SK-N-SH (cell line): ENCODE data around the gene PASK. TPM values are rescaled to one million over a fixed set of nuclear protein-coding genes. Genes with fewer than 3 reads are reported as not detected.

ENCODE experiments used
- CTCF ChIA-PET: fragments of 300-600, 350-600 bp; formaldehyde crosslinking; extraction: SDS; loops from one replicate; lab custom pipeline; 2021; lab: Yijun Ruan, JAX
- POLR2A ChIA-PET: fragments of 350-600 bp; sonication (Branson Sonifier 250); formaldehyde crosslinking; extraction: SDS; loops from one replicate; lab custom pipeline; 2020; ENCODE audit warnings: antibody characterized with exemption, inconsistent platforms; lab: Yijun Ruan, JAX
- DNase-seq: peaks from one replicate; pipeline ENCODE4 v3.0.0; 2012
- H2AFZ ChIP-seq: fragments of 200-600 bp; sonication (generic); 2 replicates; pipeline ENCODE4 v1.8.1; 2016; ENCODE audit warnings: antibody characterized with exemption, mild to moderate bottlenecking, low read depth
- H3F3A ChIP-seq: fragments of 200-600 bp; sonication (generic); replicated peaks from 2 replicates; pipeline ENCODE3; 2016; ENCODE audit warnings: antibody characterized with exemption, mild to moderate bottlenecking; ENCODE audit not compliant: insufficient read depth
- H3K27ac ChIP-seq, 2 experiments: fragments of 200-500 bp in 1 of 2; fragments of 200-600 bp in 1 of 2; sonication (Bioruptor generic) in 1 of 2; sonication (generic), shearing (Covaris generic) in 1 of 2; 2 replicates each; pipeline versions ENCODE4 v1.5.1 to v1.6.1; 2014 to 2016; ENCODE audit warnings: low read depth in 2 of 2, inconsistent platforms in 1 of 2, low read length in 1 of 2, mild to moderate bottlenecking in 1 of 2, mixed read lengths in 1 of 2
- H3K27me3 ChIP-seq: fragments of 200-600 bp; sonication (generic), shearing (Covaris generic); 2 replicates; pipeline ENCODE4 v1.6.1; 2016; ENCODE audit warnings: mixed run types; ENCODE audit not compliant: insufficient read depth
- H3K36me3 ChIP-seq, 2 experiments: fragments of 200-500 bp in 1 of 2; fragments of 200-600 bp in 1 of 2; sonication (Bioruptor generic) in 1 of 2; sonication (generic) in 1 of 2; replicated peaks in 1 of 2; 2 replicates each; pipeline versions ENCODE3 to v1.5.1; 2014 to 2016; ENCODE audit warnings: low read length in 1 of 2, mild to moderate bottlenecking in 1 of 2; ENCODE audit not compliant: insufficient read depth in 2 of 2, control insufficient read depth in 1 of 2
- H3K4me1 ChIP-seq, 2 experiments: fragments of 200-500 bp in 1 of 2; fragments of 200-600 bp in 1 of 2; sonication (Bioruptor generic) in 1 of 2; sonication (generic), shearing (Covaris generic) in 1 of 2; 2 replicates each; pipeline versions ENCODE4 v1.5.1 to v1.6.1; 2014 to 2016; ENCODE audit warnings: low read depth in 1 of 2, low read length in 1 of 2, mixed run types in 1 of 2; ENCODE audit not compliant: insufficient read depth in 2 of 2, control insufficient read depth in 1 of 2
- H3K4me2 ChIP-seq: fragments of 200-600 bp; sonication (generic), shearing (Covaris generic); 2 replicates; pipeline ENCODE4 v1.6.1; 2017; ENCODE audit warnings: mixed run types
- H3K4me3 ChIP-seq, 2 experiments: fragments of 200-500 bp in 1 of 2; fragments of 200-600 bp in 1 of 2; sonication (Bioruptor generic) in 1 of 2; sonication (generic), shearing (Covaris generic) in 1 of 2; 2 replicates each; pipeline versions ENCODE4 v1.5.1 to v1.8.1; 2014 to 2016; ENCODE audit warnings: low read depth in 2 of 2, inconsistent platforms in 1 of 2, low read length in 1 of 2, mild to moderate bottlenecking in 1 of 2, mixed read lengths in 1 of 2, moderate library complexity in 1 of 2
- H3K79me2 ChIP-seq: fragments of 200-600 bp; sonication (generic); 2 replicates; pipeline ENCODE4 v1.8.1; 2017; ENCODE audit warnings: mild to moderate bottlenecking; ENCODE audit not compliant: insufficient read depth
- H3K9ac ChIP-seq: fragments of 200-600 bp; sonication (generic); 2 replicates; pipeline ENCODE4 v1.6.1; 2017; ENCODE audit warnings: mixed run types
- H3K9me2 ChIP-seq: fragments of 200-600 bp; sonication (generic); 2 replicates; pipeline ENCODE4 v1.6.1; 2017; ENCODE audit warnings: mixed run types
- H3K9me3 ChIP-seq: fragments of 200-600 bp; sonication (generic); 2 replicates; pipeline ENCODE4 v1.6.1; 2017; ENCODE audit warnings: mixed run types, mild to moderate bottlenecking, moderate library complexity
- H4K20me1 ChIP-seq: fragments of 200-600 bp; sonication (generic); 2 replicates; pipeline ENCODE4 v1.6.1; 2017; ENCODE audit warnings: mild to moderate bottlenecking, mixed run types; ENCODE audit not compliant: insufficient read depth
- ELF1 ChIP-seq: IDR thresholded peaks from 2 replicates; pipeline ENCODE4 v1.4.0; 2012
- FOSL2 ChIP-seq: IDR thresholded peaks from 2 replicates; pipeline ENCODE4 v1.4.0; 2012; ENCODE audit warnings: low read depth, mild to moderate bottlenecking, moderate library complexity, borderline replicate concordance
- FOXM1 ChIP-seq: IDR thresholded peaks from 2 replicates; pipeline ENCODE4 v1.4.0; 2012; ENCODE audit warnings: low read depth, mild to moderate bottlenecking
- GABPA ChIP-seq: IDR thresholded peaks from 2 replicates; pipeline ENCODE4 v1.4.0; 2012; ENCODE audit warnings: low read depth, mild to moderate bottlenecking
- IRF3 ChIP-seq: fragments of 150-350 bp; IDR thresholded peaks from 2 replicates; pipeline ENCODE4 v1.6.1; 2016; ENCODE audit warnings: mild to moderate bottlenecking, low read depth, low read length
- JUND ChIP-seq: IDR thresholded peaks from 2 replicates; pipeline ENCODE4 v1.4.0; 2012
- MAX ChIP-seq: IDR thresholded peaks from 2 replicates; pipeline ENCODE4 v1.4.0; 2012; ENCODE audit warnings: low read depth
- MXI1 ChIP-seq: IDR thresholded peaks from 2 replicates; pipeline ENCODE4 v1.6.1; 2012; ENCODE audit warnings: mild to moderate bottlenecking, low read depth, low read length, improper control_type of control experiment
- NRF1 ChIP-seq: IDR thresholded peaks from 2 replicates; pipeline ENCODE4 v1.6.1; 2012; ENCODE audit warnings: low read depth, mild to moderate bottlenecking, low read length
- PBX3 ChIP-seq: IDR thresholded peaks from 2 replicates; pipeline ENCODE4; 2012
- POLR2AphosphoS5 ChIP-seq: IDR thresholded peaks from 2 replicates; pipeline ENCODE4 v1.6.1; 2012; ENCODE audit warnings: low read depth, low read length
- RCOR1 ChIP-seq: fragments of 150-350 bp; IDR thresholded peaks from 2 replicates; pipeline ENCODE4 v1.6.1; 2017; ENCODE audit warnings: antibody characterized with exemption, low read length
- REST ChIP-seq: IDR thresholded peaks from 2 replicates; pipeline ENCODE4 v1.6.1; 2012; ENCODE audit warnings: mild to moderate bottlenecking, low read depth, low read length, moderate library complexity
- RXRA ChIP-seq: IDR thresholded peaks from 2 replicates; pipeline ENCODE4 v1.4.0; 2012; ENCODE audit warnings: low read depth, mild to moderate bottlenecking, borderline replicate concordance
- SIN3A ChIP-seq: IDR thresholded peaks from 2 replicates; pipeline ENCODE4 v1.6.1; 2012; ENCODE audit warnings: low read depth, mild to moderate bottlenecking, low read length, moderate library complexity, borderline replicate concordance
- TEAD4 ChIP-seq: IDR thresholded peaks from 2 replicates; pipeline ENCODE4 v1.4.0; 2012; ENCODE audit warnings: mild to moderate bottlenecking, borderline replicate concordance; ENCODE audit not compliant: insufficient read depth
- USF1 ChIP-seq: IDR thresholded peaks from 2 replicates; pipeline ENCODE4 v1.4.0; 2012; ENCODE audit warnings: low read depth, borderline replicate concordance
- YY1 ChIP-seq: IDR thresholded peaks from 2 replicates; pipeline ENCODE4 v1.4.0; 2012; ENCODE audit warnings: low read depth, mild to moderate bottlenecking
- WGBS: methylation state at CpG from one replicate; pipeline ENCODE4 v1.1.6; 2017; ENCODE audit warnings: low lambda C conversion rate; 5-methylcytosine and 5-hydroxymethylcytosine counted together
- polyA plus RNA-seq, 3 experiments: library from polyadenylated mRNA; depleted of rRNA; stranded (reverse); fragments of >200 nt; gene quantifications; 2 replicates each; pipeline ENCODE4 v1.2.3, GENCODE V29; 2012
- TF ChIP-seq, protein P1 (sequence below): fragments of 150-350 bp; IDR thresholded peaks from 2 replicates; pipeline ENCODE4 v1.6.1; 2017; ENCODE audit warnings: antibody characterized with exemption, low read length, low read depth, borderline replicate concordance

The PASK gene
- polyA plus RNA-seq, 1 of the 3 experiments (the other 2 are of a cell fraction) = 6.3 TPM

GRCh38 chr2:241129086-241129871, 20.0 kb downstream of the PASK start:
- no peak for DNase-seq
- H3K9me2 ChIP-seq = no peaks in the 10 kb centered on the region
- ChIA-PET POLR2A (no interaction called here), CTCF (interaction anchor here (0.9 to 1.0 kb wide), 2 partner anchors 215 to 278 kb away, joined by 3 read pairs; no protein-coding TSS in a partner anchor)
- H3K79me2 ChIP-seq = no peaks in the 10 kb centered on the region
- TF ChIP-seq SIN3A (no peak), GABPA (no peak)
- H4K20me1 ChIP-seq = no peaks in the 10 kb centered on the region
- no peak overlapping the region for H3K4me3 ChIP-seq
- no peaks in the 10 kb centered on the region for H3F3A ChIP-seq
- H3K4me2 ChIP-seq = no peak overlapping the region
- no peak overlapping the region for H3K27ac ChIP-seq
- WGBS = 85% methylated on average over 11 of the region's 12 CpGs
- H2AFZ ChIP-seq = no peak overlapping the region
- no peak overlapping the region for H3K9ac ChIP-seq
- H3K36me3 ChIP-seq = no peaks in the 10 kb centered on the region
- H3K9me3 ChIP-seq = no peaks in the 10 kb centered on the region
- no peaks in the 10 kb centered on the region for H3K27me3 ChIP-seq
- H3K4me1 ChIP-seq = no peaks in the 10 kb centered on the region

DNA sequence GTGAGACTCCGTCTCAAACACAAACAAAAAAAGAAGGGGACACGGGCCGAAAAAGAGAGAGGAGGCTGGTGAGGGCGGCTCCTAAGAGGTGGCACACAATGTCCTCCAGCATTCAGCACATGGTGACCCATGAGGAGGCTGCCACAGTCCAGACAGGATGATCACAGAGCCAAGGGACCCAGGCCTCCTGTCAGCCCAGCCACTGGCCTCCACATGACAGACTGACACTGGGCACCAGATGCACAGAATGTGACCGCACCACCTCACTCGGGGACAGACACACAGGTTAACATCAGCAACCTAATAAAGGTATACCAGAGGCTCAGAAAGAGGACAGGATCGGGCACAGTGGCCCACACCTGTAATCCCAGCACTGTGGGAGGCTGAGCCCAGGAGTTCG, 21.0 kb downstream of the PASK start:
- Histone ChIP-seq H3K9ac (no peak overlapping the region), H3K4me2 (no peak overlapping the region), H3K4me3 (no peak overlapping the region), H3K36me3 (no peaks in the 10 kb centered on the region), H3F3A (no peaks in the 10 kb centered on the region), H3K27ac (no peak overlapping the region), H4K20me1 (no peaks in the 10 kb centered on the region), H3K4me1 (no peaks in the 10 kb centered on the region), H3K9me2 (no peaks in the 10 kb centered on the region), H3K9me3 (no peaks in the 10 kb centered on the region)
- CTCF ChIA-PET = no interaction called here
- TF ChIP-seq NRF1 = no peak
- TF ChIP-seq MXI1 = no peak
- TF ChIP-seq FOSL2 = no peak
- no peak for TF ChIP-seq RCOR1
- TF ChIP-seq FOXM1 = no peak
- TF ChIP-seq ELF1 = no peak
- no peak for TF ChIP-seq GABPA
- TF ChIP-seq USF1 = no peak
- no peak for TF ChIP-seq PBX3
- TF ChIP-seq YY1 = no peak
- TF ChIP-seq MAX = no peak
- TF ChIP-seq, protein P1, sequence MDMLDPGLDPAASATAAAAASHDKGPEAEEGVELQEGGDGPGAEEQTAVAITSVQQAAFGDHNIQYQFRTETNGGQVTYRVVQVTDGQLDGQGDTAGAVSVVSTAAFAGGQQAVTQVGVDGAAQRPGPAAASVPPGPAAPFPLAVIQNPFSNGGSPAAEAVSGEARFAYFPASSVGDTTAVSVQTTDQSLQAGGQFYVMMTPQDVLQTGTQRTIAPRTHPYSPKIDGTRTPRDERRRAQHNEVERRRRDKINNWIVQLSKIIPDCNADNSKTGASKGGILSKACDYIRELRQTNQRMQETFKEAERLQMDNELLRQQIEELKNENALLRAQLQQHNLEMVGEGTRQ = no peak
- TF ChIP-seq RXRA = no peak
- no peak for TF ChIP-seq REST
- no peak for TF ChIP-seq TEAD4
- TF ChIP-seq SIN3A = no peak
- no peak for TF ChIP-seq IRF3
- TF ChIP-seq JUND = no peak
- no peak for TF ChIP-seq POLR2AphosphoS5
- TF ChIP-seq, all 33 proteins: peak for 0
- WGBS = 89% methylated on average over 6 of the region's 8 CpGs
- no peak for DNase-seq
- Histone ChIP-seq H2AFZ (no peak overlapping the region), H3K27me3 (no peaks in the 10 kb centered on the region), H3K79me2 (no peaks in the 10 kb centered on the region)
- POLR2A ChIA-PET = no interaction called here
